ENCODE data around the gene ZRANB3. TPM values are rescaled to one million over a fixed set of nuclear protein-coding genes. Genes with fewer than 3 reads are reported as not detected.

Gene ZRANB3
- total and polyA plus RNA-seq, 10 of the 15 experiments (the other 5 are each of a cell fraction or from before 2014, with no cell fraction given), result 5.6 to 11.4 (median 9.9) TPM

GRCh38 chr2:135378591-135378990 lies 152.4 kb downstream of the ZRANB3 start (continued):
- no peak for TF ChIP-seq NFXL1 (IDR thresholded peaks at IDR 0.05; ENCODE audit: borderline replicate concordance)
- TF ChIP-seq FOXK2 (IDR thresholded peaks at IDR 0.05), result no peak
- no peak for TF ChIP-seq CUX1 (IDR thresholded peaks at IDR 0.05; ENCODE audit: insufficient replicate concordance, low read depth, low read length)
- peak; percentile 73; the same call in 1 of the 2 replicates for TF ChIP-seq RELB (IDR thresholded peaks at IDR 0.05; ENCODE audit: low read depth)
- TF ChIP-seq WRNIP1 (IDR thresholded peaks at IDR 0.05; ENCODE audit: borderline replicate concordance, low read depth, low read length), result no peak
- no peak for TF ChIP-seq BACH1 (IDR thresholded peaks at IDR 0.05; ENCODE audit: borderline replicate concordance)
- TF ChIP-seq NR2C1 (IDR thresholded peaks at IDR 0.05), result no peak
- TF ChIP-seq MEF2A (IDR thresholded peaks at IDR 0.05; ENCODE audit: insufficient read depth, low read depth, low read length), result no peak
- TF ChIP-seq DPF2 (IDR thresholded peaks at IDR 0.05), result no peak
- TF ChIP-seq NR2C2 (IDR thresholded peaks at IDR 0.05; ENCODE audit: borderline replicate concordance, control insufficient read depth, insufficient read length, low read depth), result no peak
- TF ChIP-seq PRDM15 (CRISPR knock-in tag; IDR thresholded peaks at IDR 0.05), result no peak
- TF ChIP-seq ASH2L (IDR thresholded peaks at IDR 0.05; ENCODE audit: borderline replicate concordance, low read depth), result no peak
- TF ChIP-seq NFYA (IDR thresholded peaks at IDR 0.05; ENCODE audit: borderline replicate concordance, low read depth, low read length), result no peak

All from GM12878 (cell line).